IPS-20b (cell line): Measurements from ENCODE around the gene CREB3L4.

Experiments used
- H3K27ac ChIP-seq: one replicate; pipeline ENCODE4 v1.5.1; 2013; ENCODE audit warnings: low read length
- H3K27me3 ChIP-seq: 2 replicates; pipeline ENCODE4 v1.6.1; 2013; ENCODE audit warnings: mild to moderate bottlenecking, low read length, inconsistent platforms; ENCODE audit not compliant: insufficient read depth
- H3K36me3 ChIP-seq: 2 replicates; pipeline ENCODE4 v1.6.1; 2013; ENCODE audit warnings: low read depth, mild to moderate bottlenecking, inconsistent platforms, low read length, moderate library complexity; ENCODE audit not compliant: insufficient read depth
- H3K4me1 ChIP-seq: 2 replicates; pipeline ENCODE4 v1.6.1; 2013; ENCODE audit warnings: mild to moderate bottlenecking, control low read depth, inconsistent platforms, low read length, moderate library complexity; ENCODE audit not compliant: insufficient read depth
- H3K4me3 ChIP-seq: 2 replicates; pipeline ENCODE4 v1.5.1; 2013; ENCODE audit warnings: mild to moderate bottlenecking, low read length, inconsistent platforms
- H3K9ac ChIP-seq: 2 replicates; pipeline ENCODE4 v1.6.1; 2013; ENCODE audit warnings: low read depth, mild to moderate bottlenecking, inconsistent platforms, low read length, moderate library complexity
- H3K9me3 ChIP-seq: 2 replicates; pipeline ENCODE4 v1.6.1; 2013; ENCODE audit warnings: mild to moderate bottlenecking, low read depth, low read length, inconsistent platforms; ENCODE audit not compliant: insufficient read depth

Gene CREB3L4

GRCh38 chr1:153954826-153955225, 12.9 kb upstream of the CREB3L4 start:
- no peak overlapping the region for H3K4me3 ChIP-seq
- H3K27me3 ChIP-seq = no peaks in the 10 kb centered on the region
- H3K9me3 ChIP-seq = no peaks in the 10 kb centered on the region
- peaks cover 51% of the 10 kb centered on the region for H3K36me3 ChIP-seq
- H3K4me1 ChIP-seq = peaks cover 12% of the 10 kb centered on the region
- no peak overlapping the region for H3K9ac ChIP-seq
- no peak overlapping the region for H3K27ac ChIP-seq

DNA sequence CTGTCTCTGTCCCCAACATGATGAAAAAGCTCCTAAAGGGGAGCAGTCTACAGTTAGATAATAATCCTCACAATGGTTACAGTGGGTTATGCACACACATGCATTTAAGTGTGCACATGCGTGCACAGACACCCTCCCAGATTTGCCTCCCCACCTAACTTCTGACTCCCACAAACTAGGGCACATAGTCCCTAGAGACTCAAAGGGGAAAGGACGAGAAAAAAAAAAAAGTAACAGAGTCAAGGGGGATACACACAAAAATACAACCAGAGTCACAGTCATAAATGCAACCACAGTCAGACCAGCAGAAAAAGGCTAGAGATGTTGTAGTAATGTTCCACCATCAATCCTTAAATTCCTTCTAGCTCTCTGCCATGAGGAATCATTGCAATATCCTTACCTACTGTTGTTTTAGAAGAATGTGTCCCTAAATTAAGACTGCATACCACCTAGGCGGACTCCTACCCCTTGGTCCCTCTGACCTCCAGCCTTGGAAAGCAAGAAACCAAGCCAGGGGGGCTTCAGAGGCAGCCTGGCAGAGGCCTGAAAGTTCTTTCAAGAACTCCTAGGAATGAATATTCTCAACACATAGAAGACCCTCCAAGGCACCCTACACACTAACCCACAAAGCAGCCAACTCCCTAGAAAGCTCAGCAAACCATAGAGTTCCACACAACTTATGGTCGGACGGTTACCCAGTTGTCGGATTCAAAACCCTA, 10.5 kb upstream of the CREB3L4 start:
- peaks cover 20% of the 10 kb centered on the region for H3K4me1 ChIP-seq
- peaks cover 51% of the 10 kb centered on the region for H3K36me3 ChIP-seq

DNA sequence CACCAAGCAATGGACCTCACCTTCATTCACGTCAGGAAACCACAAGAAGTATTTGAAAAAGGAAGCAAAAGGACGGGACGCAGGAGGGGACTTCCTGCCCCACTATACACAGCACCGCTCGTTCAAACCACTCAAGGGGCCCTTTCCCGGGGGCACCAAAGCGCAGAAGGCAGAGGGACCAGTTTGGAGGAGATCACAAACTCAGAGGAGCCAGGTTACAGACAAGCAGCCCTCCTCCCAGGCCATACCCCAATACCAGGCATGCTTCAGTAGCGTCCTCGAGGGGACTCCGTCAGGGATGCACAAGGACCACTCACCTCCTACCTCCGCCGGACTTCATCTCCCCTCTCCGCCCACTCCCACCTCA, 10.0 kb upstream of the CREB3L4 start:
- no peaks in the 10 kb centered on the region for H3K27me3 ChIP-seq
- no peaks in the 10 kb centered on the region for H3K9me3 ChIP-seq
- H3K36me3 ChIP-seq = peaks cover 45% of the 10 kb centered on the region
- H3K4me1 ChIP-seq = peaks cover 20% of the 10 kb centered on the region
- peak overlapping the region; percentile 91 for H3K4me3 ChIP-seq
- peak overlapping the region; percentile 91 for H3K9ac ChIP-seq
- H3K27ac ChIP-seq = peak overlapping the region; percentile 23

More for the DNA sequence above, 10.5 kb upstream of the CREB3L4 start:
- Histone ChIP-seq H3K9ac (peak overlapping the region; percentile 91), H3K27me3 (no peaks in the 10 kb centered on the region), H3K9me3 (no peaks in the 10 kb centered on the region), H3K27ac (peak overlapping the region; percentile 23), H3K4me3 (peak overlapping the region; percentile 91)

DNA sequence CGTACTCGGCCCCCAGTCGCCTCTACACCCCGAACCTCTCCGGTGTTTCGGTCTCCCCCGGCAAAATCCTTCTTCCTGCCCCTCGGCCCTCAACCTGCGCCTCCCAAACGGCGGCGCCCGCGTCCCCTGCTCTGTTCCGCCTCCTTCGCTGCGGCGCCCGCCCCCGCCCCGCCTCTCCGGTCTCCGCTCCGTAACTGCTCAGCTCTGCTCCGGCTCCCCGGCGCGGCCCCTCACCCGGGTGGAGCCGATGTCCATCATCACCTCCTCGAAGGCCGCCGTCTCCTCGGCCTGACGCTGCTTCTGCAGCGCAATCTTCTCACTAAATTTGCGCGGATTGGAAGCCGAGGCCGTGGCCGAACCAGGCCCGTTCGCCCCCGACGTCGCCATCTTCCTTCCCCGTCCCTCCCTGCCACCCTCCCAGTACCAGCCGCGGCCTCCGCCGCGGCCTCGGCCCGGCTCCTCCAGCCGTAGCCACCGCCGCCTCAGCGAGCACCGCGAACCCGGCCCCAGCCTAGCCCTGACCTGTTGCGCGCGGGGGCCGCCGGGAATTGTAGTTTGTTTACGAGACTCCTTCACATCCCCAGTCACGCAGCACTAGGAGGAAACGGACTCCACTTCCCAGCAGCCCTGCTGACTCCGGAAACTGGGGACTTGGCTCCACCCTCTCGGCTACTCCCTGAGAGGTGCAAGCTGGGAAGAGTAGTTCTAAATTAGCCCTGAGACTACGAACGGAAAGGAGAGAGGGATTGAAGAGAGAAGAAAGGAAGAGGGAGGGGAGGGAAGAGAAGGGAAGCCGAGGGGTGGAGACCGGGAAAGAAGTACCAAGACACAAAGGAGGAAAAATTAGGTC, 9.4 kb upstream of the CREB3L4 start, which contains the start of gene CRTC2:
Gene CRTC2, minus strand, starts transcription at position 502 of the 850 bp plus-strand sequence. Its CDS starts 115 bp downstream, at position 387.
- Histone ChIP-seq H3K4me3 (peak within 1 kb of the TSS; percentile 91), H3K9me3 (no peaks in the 10 kb centered on the region), H3K36me3 (peaks cover 43% of the 10 kb centered on the region), H3K4me1 (peaks cover 20% of the 10 kb centered on the region), H3K27me3 (no peaks in the 10 kb centered on the region), H3K9ac (peak within 1 kb of the TSS; percentile 91), H3K27ac (peak within 1 kb of the TSS; percentile 23)

- peak overlapping the region; percentile 2 for H3K27ac ChIP-seq
- no peaks in the 10 kb centered on the region for H3K9me3 ChIP-seq
- peak overlapping the region; percentile 44; the same call in 1 of the 2 replicates for H3K4me3 ChIP-seq
- H3K27me3 ChIP-seq = no peaks in the 10 kb centered on the region
- H3K9ac ChIP-seq = peak overlapping the region; percentile 46; the same call in 1 of the 2 replicates
- H3K36me3 ChIP-seq = peaks cover 38% of the 10 kb centered on the region
- peaks cover 20% of the 10 kb centered on the region for H3K4me1 ChIP-seq
These were observed 8.8 kb upstream of the CREB3L4 start for GRCh38 chr1:153958961-153959260.

DNA sequence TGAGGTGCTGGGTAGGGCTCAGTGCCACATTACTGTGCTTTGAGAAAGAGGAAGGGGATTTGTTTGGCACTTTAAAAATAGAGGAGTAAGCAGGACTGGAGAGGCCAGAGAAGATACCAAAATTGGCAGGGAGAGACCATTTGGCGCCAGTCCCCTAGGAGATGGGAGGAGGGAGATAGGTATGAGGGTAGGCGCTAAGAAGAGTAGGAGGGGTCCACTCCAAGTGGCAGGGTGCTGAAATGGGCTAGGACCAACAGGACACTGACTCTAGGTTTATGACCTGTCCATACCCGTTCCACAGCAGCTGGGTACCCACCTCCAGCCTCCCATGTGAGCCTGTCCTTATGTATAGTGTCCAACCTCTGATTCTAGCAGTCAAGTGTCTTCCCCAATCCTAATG, 8.2 kb upstream of the CREB3L4 start:
- Histone ChIP-seq H3K9me3 (no peaks in the 10 kb centered on the region), H3K27me3 (no peaks in the 10 kb centered on the region), H3K36me3 (peaks cover 32% of the 10 kb centered on the region), H3K4me3 (peak overlapping the region; percentile 44; the same call in 1 of the 2 replicates), H3K4me1 (peaks cover 20% of the 10 kb centered on the region), H3K27ac (no peak overlapping the region), H3K9ac (peak overlapping the region; percentile 46; the same call in 1 of the 2 replicates)

DNA sequence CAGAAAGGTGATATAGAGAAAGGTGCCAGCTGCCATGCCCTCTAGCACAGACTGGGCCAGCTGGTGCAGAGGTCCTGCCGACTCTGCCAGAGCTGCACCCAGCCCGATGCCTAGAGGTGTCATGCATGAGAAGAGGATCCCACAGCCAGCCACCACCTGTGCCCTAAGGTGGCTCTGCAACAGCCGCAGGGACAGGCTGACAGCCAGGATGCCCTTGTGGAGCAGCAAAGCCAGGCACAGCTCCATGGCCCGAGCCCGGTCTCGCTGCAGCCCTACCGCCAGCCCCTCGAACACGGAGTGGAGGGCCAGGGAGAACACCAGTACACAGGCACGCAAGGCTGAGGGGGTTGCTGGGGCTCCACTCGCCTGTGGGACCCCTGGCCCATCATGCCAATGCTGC, 7.5 kb upstream of the CREB3L4 start:
- Histone ChIP-seq H3K4me1 (peaks cover 20% of the 10 kb centered on the region), H3K9ac (no peak overlapping the region), H3K4me3 (no peak overlapping the region), H3K27me3 (no peaks in the 10 kb centered on the region), H3K36me3 (peaks cover 30% of the 10 kb centered on the region), H3K27ac (no peak overlapping the region), H3K9me3 (no peaks in the 10 kb centered on the region)

DNA sequence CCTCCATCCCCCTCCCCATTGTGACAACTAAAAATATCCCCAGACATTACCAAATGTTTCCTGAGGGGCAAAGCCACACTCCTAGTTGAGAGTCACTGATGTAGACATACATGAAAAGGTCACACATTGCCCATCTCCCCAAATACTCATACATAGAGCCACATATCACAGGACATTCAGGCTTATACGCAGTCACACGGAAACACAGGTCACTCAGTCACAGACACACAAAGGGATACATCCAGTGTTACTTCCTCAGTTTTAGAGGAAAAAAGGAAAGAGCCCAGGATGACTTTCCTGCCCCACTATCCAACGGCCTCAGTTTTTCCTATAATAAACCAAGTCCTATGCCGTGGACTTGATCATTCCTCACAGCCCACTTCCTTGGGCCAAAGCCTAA, 6.3 kb upstream of the CREB3L4 start:
- Histone ChIP-seq H3K4me3 (peak overlapping the region; percentile 90), H3K9ac (peak overlapping the region; percentile 98; the same call in 1 of the 2 replicates), H3K36me3 (peaks cover 30% of the 10 kb centered on the region), H3K27ac (peak overlapping the region; percentile 67), H3K4me1 (peaks cover 25% of the 10 kb centered on the region), H3K9me3 (no peaks in the 10 kb centered on the region), H3K27me3 (no peaks in the 10 kb centered on the region)

- peaks cover 30% of the 10 kb centered on the region for H3K36me3 ChIP-seq
- H3K4me3 ChIP-seq = peak overlapping the region; percentile 90
- H3K27me3 ChIP-seq = no peaks in the 10 kb centered on the region
- no peaks in the 10 kb centered on the region for H3K9me3 ChIP-seq
- peaks cover 21% of the 10 kb centered on the region; the same call in 1 of the 2 replicates for H3K4me1 ChIP-seq
- peak overlapping the region; percentile 98 for H3K9ac ChIP-seq
- H3K27ac ChIP-seq = peak overlapping the region; percentile 67
These were observed 5.3 kb upstream of the CREB3L4 start for GRCh38 chr1:153962088-153963029.

DNA sequence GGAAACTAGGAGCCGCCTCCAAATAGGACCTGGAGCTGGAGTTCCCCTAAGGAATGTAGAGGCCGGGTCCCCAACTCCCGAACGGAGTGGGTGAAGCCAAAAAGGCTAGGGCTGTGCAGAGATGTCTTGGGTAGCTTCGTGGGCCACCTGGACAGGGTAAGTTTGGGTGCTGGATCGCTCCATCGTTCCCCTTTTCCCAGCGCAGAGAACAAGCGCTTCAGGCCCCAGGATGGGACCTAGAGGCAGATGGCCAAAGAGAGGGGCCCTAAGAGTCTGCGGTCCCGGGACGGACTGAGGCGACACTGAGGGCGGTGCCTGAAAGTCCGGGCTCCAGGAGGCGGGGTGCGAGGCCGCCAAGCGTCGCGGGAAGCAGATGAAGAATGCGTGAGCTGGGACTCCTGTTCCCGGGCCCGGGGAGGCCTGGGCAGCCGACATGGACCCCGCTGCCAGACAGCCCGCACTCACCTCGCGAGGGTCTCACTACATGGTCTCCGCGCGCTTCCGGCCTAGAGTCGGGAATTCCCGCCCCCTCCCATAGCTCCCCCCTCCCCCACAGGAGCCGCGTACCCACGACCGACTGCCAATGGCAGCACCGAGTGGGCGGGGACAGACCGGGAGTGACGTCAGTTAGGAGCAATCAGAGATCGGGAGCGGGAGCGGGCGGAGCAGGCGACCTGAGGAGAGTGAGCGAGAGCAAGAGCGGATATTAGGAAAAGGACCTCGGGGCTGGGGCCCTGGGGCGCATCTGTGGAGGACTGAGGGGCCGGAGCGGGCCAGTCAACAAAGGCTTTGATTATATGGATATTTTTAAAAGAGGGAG, 4.5 kb upstream of the CREB3L4 start, which contains the start of gene SLC39A1:
Gene SLC39A1, minus strand, starts transcription at position 508 of the 820 bp plus-strand sequence. CDS start 822 bp downstream, outside the sequence.
- Histone ChIP-seq H3K36me3 (peaks cover 30% of the 10 kb centered on the region), H3K27me3 (no peaks in the 10 kb centered on the region), H3K9ac (peak within 1 kb of the TSS; percentile 98), H3K4me1 (peaks cover 21% of the 10 kb centered on the region; the same call in 1 of the 2 replicates), H3K27ac (peak within 1 kb of the TSS; percentile 80), H3K9me3 (no peaks in the 10 kb centered on the region), H3K4me3 (peak within 1 kb of the TSS; percentile 90)
